GM23248 (cell line): ENCODE data around the gene EZR.

Source experiments
- EZH2 ChIP-seq: fragments of 200-600 bp; sonication (generic); IDR thresholded peaks from 2 replicates; pipeline ENCODE4 v1.6.1; 2018; ENCODE audit warnings: antibody characterized with exemption, mild to moderate bottlenecking; ENCODE audit not compliant: insufficient read depth, poor library complexity, severe bottlenecking
- EZH2phosphoT487 ChIP-seq: fragments of 200-600 bp; sonication (generic); IDR thresholded peaks from 2 replicates; pipeline ENCODE4 v1.6.1; 2018; ENCODE audit warnings: antibody characterized with exemption, moderate library complexity, mild to moderate bottlenecking, low read depth; ENCODE audit not compliant: insufficient read depth

GRCh38 chr6:158798311-158798710 lies 20.9 kb downstream of the EZR start:
- no peak for TF ChIP-seq EZH2
- no peak for TF ChIP-seq EZH2phosphoT487
